Activated naive CD4-positive, alpha-beta T cell treated with anti-CD3 and anti-CD28 coated beads for 36 hours (primary cell): Measurements from ENCODE around the gene DGKG. TPM values are rescaled to one million over a fixed set of nuclear protein-coding genes. Genes with fewer than 3 reads are reported as not detected.

Source experiments
- CTCF ChIA-PET: fragments of 350-600 bp; sonication (Branson Sonifier 250); formaldehyde crosslinking; loops from one replicate; lab custom pipeline; 2021; ENCODE audit warnings: antibody characterized with exemption; lab: Charles Lee
- DNase-seq: peaks from one replicate; pipeline ENCODE4 v3.0.0-alpha.2; 2020
- H3K27ac Mint-ChIP-seq: one replicate; pipeline ENCODE4 v1.8.0; 2021; ENCODE audit warnings: mild to moderate bottlenecking, mixed read lengths
- H3K27me3 Mint-ChIP-seq: one replicate; pipeline ENCODE4 v1.8.0; 2021; ENCODE audit warnings: low read depth, mixed read lengths
- H3K36me3 Mint-ChIP-seq: one replicate; pipeline ENCODE4 v1.8.0; 2021; ENCODE audit warnings: low read depth, mixed read lengths
- H3K4me1 Mint-ChIP-seq: one replicate; pipeline ENCODE4 v1.8.0; 2021; ENCODE audit warnings: low read depth, mixed read lengths
- H3K4me3 Mint-ChIP-seq: one replicate; pipeline ENCODE4 v1.8.0; 2021; ENCODE audit warnings: mild to moderate bottlenecking, moderate library complexity, mixed read lengths
- H3K9me3 Mint-ChIP-seq: one replicate; pipeline ENCODE4 v1.8.0; 2021; ENCODE audit warnings: mixed read lengths
- intact Hi-C: fragments of 100-400 bp; cut with micrococcal nuclease; formaldehyde crosslinking; loops from one replicate; pipeline ENCODE4 v1.15.1; 2023
- total RNA-seq, 2 experiments: library from RNA; stranded (reverse); gene quantifications; one replicate each; pipeline ENCODE4 v1.2.3, GENCODE V29; 2021

DGKG gene
- total RNA-seq, 2 experiments from 2014 or later = 0.25 to 0.98 TPM

GRCh38 chr3:186362537-186362842 lies 456 bp upstream of the DGKG start:
- Mint-ChIP-seq H3K27me3 (peaks cover 48% of the 10 kb centered on the region), H3K4me3 (peak overlapping the region; percentile 38), H3K27ac (no peak overlapping the region), H3K4me1 (peaks cover 3% of the 10 kb centered on the region), H3K36me3 (no peaks in the 10 kb centered on the region), H3K9me3 (no peaks in the 10 kb centered on the region)
- intact Hi-C loops = loop anchor here (2.0 kb wide), 1 partner anchor 178 kb away; no protein-coding TSS in a partner anchor
- CTCF ChIA-PET = interaction anchor here (1.1 kb wide), 1 partner anchor 178 kb away, joined by 3 read pairs; no protein-coding TSS in a partner anchor
- no peak for DNase-seq

GRCh38 chr3:186361246-186361761 lies 730 bp downstream of the DGKG start:
- CTCF ChIA-PET = interaction anchor here (1.1 kb wide), 1 partner anchor 179 kb away, joined by 3 read pairs; no protein-coding TSS in a partner anchor
- Mint-ChIP-seq H3K36me3 (no peaks in the 10 kb centered on the region), H3K27me3 (peaks cover 47% of the 10 kb centered on the region), H3K4me3 (no peak overlapping the region), H3K27ac (no peak overlapping the region), H3K4me1 (peaks cover 3% of the 10 kb centered on the region), H3K9me3 (no peaks in the 10 kb centered on the region)
- no peak for DNase-seq
- intact Hi-C loops = no loop called here

- no peak for DNase-seq
- Mint-ChIP-seq H3K4me3 (no peak overlapping the region), H3K27ac (no peak overlapping the region), H3K4me1 (peaks cover 3% of the 10 kb centered on the region), H3K36me3 (no peaks in the 10 kb centered on the region), H3K27me3 (peaks cover 49% of the 10 kb centered on the region), H3K9me3 (no peaks in the 10 kb centered on the region)
- CTCF ChIA-PET = interaction anchor here (0.9 kb wide), 1 partner anchor 21 kb away, joined by 3 read pairs; no protein-coding TSS in a partner anchor
- intact Hi-C loops = no loop called here
These were observed 1.3 kb downstream of the DGKG start for GRCh38 chr3:186360779-186361178.

GRCh38 chr3:186359078-186359477 lies 3.0 kb downstream of the DGKG start:
- H3K36me3 Mint-ChIP-seq = no peaks in the 10 kb centered on the region
- H3K27me3 Mint-ChIP-seq = peaks cover 39% of the 10 kb centered on the region
- peaks cover 3% of the 10 kb centered on the region for H3K4me1 Mint-ChIP-seq
- intact Hi-C loops = no loop called here
- no peaks in the 10 kb centered on the region for H3K9me3 Mint-ChIP-seq
- H3K4me3 Mint-ChIP-seq = no peak overlapping the region
- no peak overlapping the region for H3K27ac Mint-ChIP-seq
- CTCF ChIA-PET = interaction anchor here (0.6 to 1.3 kb wide), 2 partner anchors 8 to 100 kb away, joined by 3 read pairs; no protein-coding TSS in a partner anchor
- DNase-seq = no peak

DNA sequence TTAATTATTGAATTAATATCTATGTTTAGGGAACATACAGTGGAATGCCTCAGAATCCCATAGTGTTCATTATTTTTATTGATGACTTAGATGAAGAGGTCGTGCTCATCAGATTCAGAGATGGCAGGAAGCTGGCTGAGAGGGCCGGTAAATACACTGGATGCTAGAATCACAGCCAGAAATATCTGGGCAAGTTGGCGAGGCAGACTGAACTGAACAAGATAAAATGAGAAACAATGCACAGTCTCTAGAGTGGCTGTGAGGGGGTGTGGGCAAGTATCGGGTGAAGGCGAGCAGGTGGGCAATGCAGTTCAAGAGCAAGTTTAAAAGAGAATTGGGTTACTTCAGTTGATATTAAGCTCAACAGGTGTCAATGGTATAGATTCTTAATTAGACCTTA lies 5.9 kb downstream of the DGKG start:
- H3K4me1 Mint-ChIP-seq = peaks cover 1% of the 10 kb centered on the region
- intact Hi-C loops = no loop called here
- H3K4me3 Mint-ChIP-seq = no peak overlapping the region
- no peak overlapping the region for H3K27ac Mint-ChIP-seq
- CTCF ChIA-PET = no interaction called here
- no peaks in the 10 kb centered on the region for H3K9me3 Mint-ChIP-seq
- DNase-seq = no peak
- peaks cover 17% of the 10 kb centered on the region for H3K27me3 Mint-ChIP-seq
- no peaks in the 10 kb centered on the region for H3K36me3 Mint-ChIP-seq

DNA sequence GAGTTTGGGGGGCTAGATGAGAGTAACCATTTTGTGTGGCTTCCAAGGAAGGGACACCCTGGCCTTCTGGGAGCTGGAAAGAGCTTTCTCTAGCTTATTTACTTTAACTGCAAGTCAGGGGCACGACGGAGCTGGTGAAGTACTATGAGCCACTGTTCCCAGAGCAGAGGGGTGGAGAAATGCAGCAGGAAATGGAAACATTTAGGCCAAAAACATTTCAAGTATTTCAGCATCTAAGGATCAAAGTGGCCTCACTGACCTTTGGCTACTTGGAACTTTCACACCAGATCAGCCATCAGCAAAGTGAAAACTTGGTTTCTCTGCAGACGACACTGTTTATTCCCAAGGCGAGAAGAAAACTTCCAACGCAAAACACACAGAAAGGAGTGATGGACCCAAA lies 7.9 kb downstream of the DGKG start:
- Mint-ChIP-seq H3K9me3 (no peaks in the 10 kb centered on the region), H3K4me3 (no peak overlapping the region), H3K27me3 (peaks cover 7% of the 10 kb centered on the region), H3K36me3 (no peaks in the 10 kb centered on the region), H3K4me1 (no peaks in the 10 kb centered on the region), H3K27ac (no peak overlapping the region)
- intact Hi-C loops = no loop called here
- CTCF ChIA-PET = interaction anchor here (0.6 kb wide), 1 partner anchor 371 kb away, joined by 4 read pairs; no protein-coding TSS in a partner anchor
- no peak for DNase-seq

- Mint-ChIP-seq H3K27ac (no peak overlapping the region), H3K4me3 (no peak overlapping the region), H3K4me1 (no peaks in the 10 kb centered on the region), H3K36me3 (no peaks in the 10 kb centered on the region), H3K27me3 (peaks cover 4% of the 10 kb centered on the region), H3K9me3 (no peaks in the 10 kb centered on the region)
- intact Hi-C loops = no loop called here
- DNase-seq = no peak
- CTCF ChIA-PET = no interaction called here
These were observed 9.7 kb downstream of the DGKG start for GRCh38 chr3:186352369-186352768.

- Mint-ChIP-seq H3K27ac (no peak overlapping the region), H3K36me3 (no peaks in the 10 kb centered on the region), H3K27me3 (no peaks in the 10 kb centered on the region), H3K4me3 (no peak overlapping the region), H3K4me1 (peaks cover 18% of the 10 kb centered on the region), H3K9me3 (peaks cover 2% of the 10 kb centered on the region)
- CTCF ChIA-PET = no interaction called here
- intact Hi-C loops = no loop called here
- DNase-seq = no peak
These were observed 19.8 kb downstream of the DGKG start for GRCh38 chr3:186342197-186342596.

GRCh38 chr3:186340204-186340603 lies 21.8 kb downstream of the DGKG start:
- CTCF ChIA-PET = no interaction called here
- no peaks in the 10 kb centered on the region for H3K27me3 Mint-ChIP-seq
- no peak for DNase-seq
- H3K4me1 Mint-ChIP-seq = peaks cover 18% of the 10 kb centered on the region
- no peak overlapping the region for H3K4me3 Mint-ChIP-seq
- H3K9me3 Mint-ChIP-seq = peaks cover 2% of the 10 kb centered on the region
- H3K27ac Mint-ChIP-seq = no peak overlapping the region
- no peaks in the 10 kb centered on the region for H3K36me3 Mint-ChIP-seq
- intact Hi-C loops = no loop called here

DNA sequence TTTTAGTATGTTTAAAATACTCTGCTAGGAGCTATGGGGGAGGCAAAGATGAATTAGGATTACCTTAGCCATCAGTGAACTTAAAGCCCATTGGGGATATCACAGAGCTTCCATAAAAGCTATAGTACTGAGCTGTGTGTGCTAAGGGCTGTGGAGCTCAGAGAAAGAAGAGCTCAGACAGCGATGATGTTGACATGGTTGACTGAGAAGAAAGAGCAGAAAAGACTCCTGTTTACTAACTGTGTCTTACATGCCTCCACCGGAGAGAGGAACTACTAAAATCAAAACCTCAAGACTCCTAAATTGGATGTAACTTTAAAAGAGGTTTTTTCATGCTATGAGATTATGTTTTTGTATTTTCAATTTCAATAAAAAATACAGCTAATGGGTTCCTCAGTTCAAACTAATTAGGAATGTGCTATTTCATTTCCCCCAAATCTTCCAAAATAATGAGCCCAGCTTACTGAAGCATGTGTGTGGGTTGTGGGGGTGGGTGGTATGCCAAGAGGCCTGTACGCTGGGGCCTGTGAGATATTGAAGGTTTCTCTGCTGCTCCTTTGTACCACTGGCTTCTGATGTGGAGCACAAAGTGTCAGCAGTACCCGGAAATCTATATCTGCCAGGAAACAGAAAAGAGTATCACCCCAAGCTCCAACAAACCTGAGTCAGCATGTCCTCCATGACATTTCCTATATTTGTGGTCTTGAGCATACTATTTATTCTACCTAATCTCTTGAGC lies 22.7 kb downstream of the DGKG start:
- intact Hi-C loops = no loop called here
- Mint-ChIP-seq H3K27ac (no peak overlapping the region), H3K4me3 (no peak overlapping the region), H3K36me3 (no peaks in the 10 kb centered on the region), H3K27me3 (no peaks in the 10 kb centered on the region), H3K9me3 (peaks cover 2% of the 10 kb centered on the region), H3K4me1 (peaks cover 18% of the 10 kb centered on the region)
- CTCF ChIA-PET = interaction anchor here (0.9 kb wide), 1 partner anchor 21 kb away, joined by 3 read pairs; no protein-coding TSS in a partner anchor
- peak; percentile 11 for DNase-seq

GRCh38 chr3:186333256-186333655 lies 28.8 kb downstream of the DGKG start:
- H3K4me3 Mint-ChIP-seq = no peak overlapping the region
- no peak for DNase-seq
- H3K9me3 Mint-ChIP-seq = no peaks in the 10 kb centered on the region
- CTCF ChIA-PET = interaction anchor here (0.5 to 0.6 kb wide), 2 partner anchors 207 to 1127 kb away, joined by 3 to 4 read pairs; no protein-coding TSS in a partner anchor
- H3K27ac Mint-ChIP-seq = no peak overlapping the region
- no peaks in the 10 kb centered on the region for H3K36me3 Mint-ChIP-seq
- H3K4me1 Mint-ChIP-seq = no peaks in the 10 kb centered on the region
- intact Hi-C loops = no loop called here
- H3K27me3 Mint-ChIP-seq = peaks cover 5% of the 10 kb centered on the region

- H3K4me3 Mint-ChIP-seq = no peak overlapping the region
- H3K4me1 Mint-ChIP-seq = no peaks in the 10 kb centered on the region
- H3K27me3 Mint-ChIP-seq = peaks cover 5% of the 10 kb centered on the region
- DNase-seq = peak; percentile 17
- H3K9me3 Mint-ChIP-seq = no peaks in the 10 kb centered on the region
- CTCF ChIA-PET = no interaction called here
- H3K36me3 Mint-ChIP-seq = no peaks in the 10 kb centered on the region
- intact Hi-C loops = no loop called here
- H3K27ac Mint-ChIP-seq = no peak overlapping the region
These were observed 31.1 kb downstream of the DGKG start for GRCh38 chr3:186330772-186331460.
